Iris pigment epithelial cell (primary cell): Measurements from ENCODE around the gene MAMLD1.

Experiments
- DNase-seq: peaks from one replicate; pipeline ENCODE4 v3.0.0-alpha.2; 2011; ENCODE audit warnings: low read depth

Gene MAMLD1

GRCh38 chrX:150530821-150531220 lies 167.7 kb downstream of the MAMLD1 start:
- no peak for DNase-seq

- DNase-seq = no peak
These were observed 168.3 kb downstream of the MAMLD1 start for GRCh38 chrX:150531467-150531866.

GRCh38 chrX:150533863-150534262 lies 170.7 kb downstream of the MAMLD1 start:
- no peak for DNase-seq

- DNase-seq = no peak
These were observed 173.5 kb downstream of the MAMLD1 start for GRCh38 chrX:150536455-150537116.

- DNase-seq = no peak
These were observed 174.7 kb downstream of the MAMLD1 start for GRCh38 chrX:150537851-150538250.

GRCh38 chrX:150540965-150541364 lies 177.8 kb downstream of the MAMLD1 start:
- DNase-seq = no peak

- DNase-seq = no peak
These were observed 179.7 kb downstream of the MAMLD1 start for GRCh38 chrX:150542846-150543229.

GRCh38 chrX:150543230-150544155 lies 180.4 kb downstream of the MAMLD1 start:
- DNase-seq = no peak

- DNase-seq = no peak
These were observed 181.2 kb downstream of the MAMLD1 start for GRCh38 chrX:150544222-150544787.

GRCh38 chrX:150544835-150545770 lies 182.0 kb downstream of the MAMLD1 start:
- no peak for DNase-seq

GRCh38 chrX:150546711-150547153 lies 183.6 kb downstream of the MAMLD1 start:
- DNase-seq = no peak

- DNase-seq = peak; percentile 56
These were observed 184.4 kb downstream of the MAMLD1 start for GRCh38 chrX:150547375-150548115.

GRCh38 chrX:150548251-150548650 lies 185.1 kb downstream of the MAMLD1 start:
- DNase-seq = no peak

GRCh38 chrX:150548684-150549083 lies 185.6 kb downstream of the MAMLD1 start:
- DNase-seq = no peak

GRCh38 chrX:150551963-150552362 lies 188.8 kb downstream of the MAMLD1 start:
- DNase-seq = no peak

GRCh38 chrX:150558424-150558823 lies 195.3 kb downstream of the MAMLD1 start:
- no peak for DNase-seq
